LNCaP clone FGC (cell line): ENCODE results near the gene CEP131.

ENCODE experiments used
- DNase-seq: peaks from one replicate; pipeline ENCODE4 v3.0.0-alpha.2; 2011; ENCODE audit warnings: low read depth
- H3K4me3 ChIP-seq: 2 replicates; pipeline ENCODE4 v1.5.1; 2011; ENCODE audit warnings: mild to moderate bottlenecking, low read depth, low read length, control low read depth
- CTCF ChIP-seq: IDR thresholded peaks from 2 replicates; pipeline ENCODE4 v1.5.1; 2012; ENCODE audit warnings: mild to moderate bottlenecking; ENCODE audit not compliant: control insufficient read depth, insufficient read depth; ENCODE audit errors: extremely low read depth

The CEP131 gene

GRCh38 chr17:81202318-81202717 is 20.4 kb downstream of the CEP131 start:
- TF ChIP-seq CTCF: no peak
- DNase-seq: no peak
- H3K4me3 ChIP-seq: no peak overlapping the region

GRCh38 chr17:81200695-81201580 is 21.8 kb downstream of the CEP131 start:
- H3K4me3 ChIP-seq: no peak overlapping the region
- TF ChIP-seq CTCF: peak; percentile 66
- DNase-seq: peak; percentile 41

- no peak for TF ChIP-seq CTCF
These were observed 22.6 kb downstream of the CEP131 start for GRCh38 chr17:81200201-81200600.

GRCh38 chr17:81199482-81199830 is 23.3 kb downstream of the CEP131 start:
- no peak for DNase-seq
- no peak for TF ChIP-seq CTCF
- H3K4me3 ChIP-seq: no peak overlapping the region

More at GRCh38 chr17:81200201-81200600, 22.6 kb downstream of the CEP131 start:
- no peak overlapping the region for H3K4me3 ChIP-seq
- DNase-seq: no peak

GRCh38 chr17:81198826-81199481 is 23.8 kb downstream of the CEP131 start:
- no peak for DNase-seq
- TF ChIP-seq CTCF: no peak
- H3K4me3 ChIP-seq: no peak overlapping the region

GRCh38 chr17:81197831-81198490 is 24.8 kb downstream of the CEP131 start:
- no peak for TF ChIP-seq CTCF
- H3K4me3 ChIP-seq: no peak overlapping the region
- DNase-seq: no peak
